Pancreas (tissue), 10 donors: Measurements from ENCODE around the gene LPCAT1. TPM values are rescaled to one million over a fixed set of nuclear protein-coding genes. Genes with fewer than 3 reads are reported as not detected.
"Not testable (repeated sequence)": the region's sequence is repeated elsewhere in the genome, so short reads cannot be mapped to it uniquely, and the experiment has no call there.

ENCODE experiments used
- ATAC-seq, 4 donors: fragments of 200-7000 bp; cut with Tn5 transposase; one replicate each; pipeline versions ENCODE4 v1.8.0 to v1.9.1; 2020; ENCODE audit warnings: mild to moderate bottlenecking in 4 of 4, moderate library complexity in 4 of 4
- DNase-seq, 6 donors: peaks; one replicate each; pipeline ENCODE4 v3.0.0-alpha.2; 2020
- FAIRE-seq: peaks from 2 replicates; lab custom pipeline; 2012; peaks lifted over from hg19 to GRCh38; lab: Jason Lieb, UNC
- H3K27ac ChIP-seq, 4 donors: fragments of 200-600 bp; sonication (generic); 1 replicate in 3 of 4; 2 replicates in 1 of 4; pipeline versions ENCODE4 v1.5.0 to v1.8.0; 2020
- H3K27me3 ChIP-seq, 4 donors: fragments of 200-600 bp; one replicate each; pipeline ENCODE4 v1.8.0; 2021
- H3K36me3 ChIP-seq, 3 donors: fragments of 200-600 bp; sonication (generic) in 1 of 3; one replicate each; pipeline versions ENCODE4 v1.5.0 to v1.8.0; 2020 to 2021
- H3K4me1 ChIP-seq, 3 donors: fragments of 200-600 bp; one replicate each; pipeline ENCODE4 v1.8.0; 2021
- H3K4me3 ChIP-seq, 4 donors: fragments of 200-600 bp; sonication (generic) in 2 of 4; one replicate each; pipeline versions ENCODE4 v1.5.0 to v1.8.0; 2020 to 2021
- H3K9me3 ChIP-seq, 4 donors: fragments of 200-600 bp; one replicate each; pipeline ENCODE4 v1.8.0; 2021
- WGBS, 2 donors: extraction: QIAGEN DNeasy Blood & Tissue Kit; methylation state at CpG; one replicate each; pipeline ENCODE4 v1.1.7; 2013; 5-methylcytosine and 5-hydroxymethylcytosine counted together
- intact Hi-C, 3 donors: fragments of 100-400 bp; cut with DNase I; formaldehyde crosslinking; loops; one replicate each; pipeline versions ENCODE4 v1.11.1 to v1.14.2; 2022
- polyA plus RNA-seq, 2 donors: library from polyadenylated mRNA; stranded (reverse); fragments of 200-250 nt; gene quantifications; one replicate each; pipeline ENCODE4 v1.2.3, GENCODE V29; 2013
- total RNA-seq, 6 donors: library from RNA; stranded (reverse); fragmentation: NEBNext Ultra II Directional in 4 of 6; extraction: Animal tissue kit (Norgen Biotek cat#: 25700) in 4 of 6; gene quantifications; one replicate each; pipeline versions ENCODE4 v1.2.1 to v1.2.4, GENCODE V29; 2021 to 2023
- TF ChIP-seq, protein P1 (sequence below), 4 donors: fragments of 200-600 bp; sonication (generic) in 3 of 4; IDR thresholded peaks; one replicate each; pipeline versions ENCODE4 v1.5.0 to v1.8.0; 2021; ENCODE audit warnings: antibody characterized with exemption in 4 of 4
- donor health status: healthy with polysubstance abuse.
- donor health status: DM: no; HTN: no; CAD: no; lungs with moderate emphysema.
- donor health status: DM: no; HTN: no; CAD: no.
- donor health status: control.
- donor health status: control.
- donor health status: Bipolar disorder and iron deficiency.
- donor health status: DM: yes; HTN: yes; CAD: no.
- donor health status: DM: no; HTN: no; CAD: no.
- donor health status: DM: no; HTN: no; CAD: no.
- donor health status: DM: yes; HTN: yes; CAD: no.

LPCAT1 gene
- 10 to 100 TPM in 2 of 6 donors, 1 to 10 TPM in 4; 6.5 to 26.1 (median 7.8) TPM for total RNA-seq
- 10 to 100 TPM; 19.2 to 19.7 TPM for polyA plus RNA-seq

DNA sequence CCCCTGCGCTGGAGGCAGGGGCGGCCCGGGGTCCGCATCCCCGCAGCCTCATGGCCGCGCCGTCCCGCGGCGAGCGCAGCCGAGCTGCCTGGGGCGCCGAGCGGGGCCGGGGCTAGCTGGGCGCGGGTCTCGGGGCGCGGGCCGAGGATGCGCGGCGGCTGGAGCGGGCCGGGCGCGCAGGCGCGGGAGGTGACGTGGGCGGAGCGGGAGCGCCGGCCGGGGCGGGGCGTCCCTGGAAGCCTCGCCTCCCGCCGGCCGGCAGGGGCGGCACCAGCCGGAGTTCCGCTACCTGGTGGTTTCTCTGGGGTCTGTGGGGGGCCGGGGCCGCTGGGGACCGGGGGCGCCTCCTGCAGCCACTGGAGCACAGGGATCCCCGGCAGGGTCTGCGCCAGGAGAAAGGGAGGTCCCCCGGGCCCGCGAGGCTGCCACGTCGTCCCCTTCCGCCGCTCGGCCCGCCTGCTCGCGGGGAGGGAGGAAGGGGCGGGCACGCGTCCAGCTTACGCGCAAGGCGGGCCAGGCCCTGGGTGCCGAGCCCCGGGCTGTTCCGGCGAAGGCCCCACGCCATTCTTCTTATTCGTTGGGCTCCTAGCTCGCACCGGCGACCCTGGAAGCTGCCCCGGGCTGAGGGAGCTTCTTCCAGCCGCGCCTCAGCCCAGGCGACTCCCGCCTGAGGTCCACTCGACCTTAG, at the start of gene LPCAT1:
TSS of gene LPCAT1 (minus strand) at position 168 of the 688 bp plus-strand sequence. CDS start at position 52, 116 bp downstream.
- Histone ChIP-seq H3K27me3 (no peaks in the 10 kb centered on the region), H3K36me3 (no peaks in the 10 kb centered on the region), H3K4me3 (peak within 1 kb of the TSS; percentile 63 to 84 (median 73)), H3K9me3 (no peaks in the 10 kb centered on the region), H3K4me1 (no peaks in the 10 kb centered on the region), H3K27ac (peak within 1 kb of the TSS in 3 of 4 donors; percentile 62 to 88 (median 79))
- TF ChIP-seq, protein P1, sequence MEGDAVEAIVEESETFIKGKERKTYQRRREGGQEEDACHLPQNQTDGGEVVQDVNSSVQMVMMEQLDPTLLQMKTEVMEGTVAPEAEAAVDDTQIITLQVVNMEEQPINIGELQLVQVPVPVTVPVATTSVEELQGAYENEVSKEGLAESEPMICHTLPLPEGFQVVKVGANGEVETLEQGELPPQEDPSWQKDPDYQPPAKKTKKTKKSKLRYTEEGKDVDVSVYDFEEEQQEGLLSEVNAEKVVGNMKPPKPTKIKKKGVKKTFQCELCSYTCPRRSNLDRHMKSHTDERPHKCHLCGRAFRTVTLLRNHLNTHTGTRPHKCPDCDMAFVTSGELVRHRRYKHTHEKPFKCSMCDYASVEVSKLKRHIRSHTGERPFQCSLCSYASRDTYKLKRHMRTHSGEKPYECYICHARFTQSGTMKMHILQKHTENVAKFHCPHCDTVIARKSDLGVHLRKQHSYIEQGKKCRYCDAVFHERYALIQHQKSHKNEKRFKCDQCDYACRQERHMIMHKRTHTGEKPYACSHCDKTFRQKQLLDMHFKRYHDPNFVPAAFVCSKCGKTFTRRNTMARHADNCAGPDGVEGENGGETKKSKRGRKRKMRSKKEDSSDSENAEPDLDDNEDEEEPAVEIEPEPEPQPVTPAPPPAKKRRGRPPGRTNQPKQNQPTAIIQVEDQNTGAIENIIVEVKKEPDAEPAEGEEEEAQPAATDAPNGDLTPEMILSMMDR (IDR thresholded peaks at IDR 0.05), result no peak
- DNase-seq (peak; percentile 60 to 91 (median 79)), ATAC-seq (peak; percentile 96 to 98 (median 96)), FAIRE-seq (no peak)
- 4 to 8% methylated on average over 23 to 85 of the region's 85 CpGs for WGBS, 2 donors
- intact Hi-C loops, result no loop called here

DNA sequence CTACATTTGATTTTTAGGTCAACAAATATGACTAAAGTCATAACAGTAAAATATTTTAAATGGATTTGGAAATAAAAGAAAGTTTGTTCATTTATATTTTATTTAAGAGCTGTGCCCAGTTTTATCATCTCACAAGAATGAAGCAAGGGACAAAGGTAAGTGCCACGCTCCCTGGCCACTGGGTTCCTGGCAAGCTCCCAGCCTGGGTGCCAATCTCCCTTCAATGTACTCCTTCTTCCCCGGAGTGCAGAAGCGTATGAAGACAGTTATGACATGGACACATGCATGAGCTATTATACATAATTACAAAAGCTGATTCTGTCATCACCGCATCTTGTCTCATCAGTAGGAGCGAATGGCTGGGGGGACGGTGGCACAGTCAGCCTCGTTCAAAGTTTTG, 48.1 kb upstream of the LPCAT1 start:
- H3K9me3 ChIP-seq, DNase-seq, intact Hi-C loops, H3K36me3 ChIP-seq, H3K4me1 ChIP-seq, H3K4me3 ChIP-seq, ATAC-seq, H3K27ac ChIP-seq, H3K27me3 ChIP-seq: not testable (repeated sequence)
- FAIRE-seq, result peak; percentile 45
- WGBS, 2 donors, result 87 to 96% methylated on average over 7 of the region's 7 CpGs

- no peaks in the 10 kb centered on the region for H3K9me3 ChIP-seq
- no peak overlapping the region for H3K27ac ChIP-seq
- 97% methylated on average over 10 of the region's 10 CpGs for WGBS, 2 donors
- ATAC-seq (no peak), DNase-seq (no peak), FAIRE-seq (no peak)
- intact Hi-C loops, result no loop called here
- peaks cover 0 to 7% (median 0%) of the 10 kb centered on the region in 3 donors for H3K4me1 ChIP-seq
- TF ChIP-seq, protein P1 (IDR thresholded peaks at IDR 0.05), result no peak
- no peaks in the 10 kb centered on the region for H3K36me3 ChIP-seq
- no peak overlapping the region for H3K4me3 ChIP-seq
- no peaks in the 10 kb centered on the region for H3K27me3 ChIP-seq
These were observed 47.2 kb upstream of the LPCAT1 start for GRCh38 chr5:1570975-1571374.

DNA sequence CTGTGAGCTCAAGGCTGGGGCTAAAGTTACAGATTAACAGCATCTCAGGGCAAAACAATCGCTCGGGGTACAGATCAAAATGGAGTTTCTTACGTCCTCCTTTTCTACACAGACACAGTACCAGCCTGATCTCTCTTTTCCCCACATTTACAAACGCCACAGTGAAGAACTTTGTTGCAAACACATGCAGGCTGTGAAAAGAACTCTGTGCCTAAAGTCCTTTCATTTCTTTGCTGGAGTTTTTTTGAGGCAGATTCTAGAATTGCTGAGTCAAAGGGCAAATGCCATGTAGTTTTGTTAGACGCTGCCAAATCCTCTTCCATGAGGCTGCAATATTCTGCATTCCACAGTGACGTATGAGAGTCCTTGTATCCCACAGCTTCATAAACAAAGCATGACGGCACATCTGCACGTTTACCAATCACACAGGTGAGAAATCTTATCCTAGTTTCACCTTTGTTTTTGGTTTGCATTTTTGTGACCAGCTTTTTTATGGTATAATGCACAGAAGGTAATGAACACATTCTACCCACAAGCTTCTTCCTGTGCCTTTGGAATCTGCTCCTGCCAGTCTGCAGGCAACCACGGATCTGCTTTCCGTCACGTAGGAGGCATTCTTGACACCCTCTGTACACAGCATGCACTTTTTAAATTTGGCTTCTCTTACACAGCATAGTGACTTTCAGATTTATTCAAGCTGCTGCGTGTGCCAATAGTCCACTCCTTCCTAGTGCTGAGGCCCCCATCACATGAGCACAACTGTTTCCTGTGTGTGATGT, 44.6 kb upstream of the LPCAT1 start:
- intact Hi-C loops, result no loop called here
- DNase-seq (no peak), ATAC-seq (peak; percentile 75 to 90 (median 80)), FAIRE-seq (no peak)
- H3K27ac ChIP-seq, result peak overlapping the region in 3 of 4 donors; percentile 8 to 52 (median 52)
- peaks cover 0 to 7% (median 0%) of the 10 kb centered on the region in 3 donors for H3K4me1 ChIP-seq
- no peak overlapping the region for H3K4me3 ChIP-seq
- 27 to 45% methylated on average over 12 of the region's 12 CpGs for WGBS, 2 donors
- no peaks in the 10 kb centered on the region for H3K9me3 ChIP-seq
- no peaks in the 10 kb centered on the region for H3K36me3 ChIP-seq
- no peaks in the 10 kb centered on the region for H3K27me3 ChIP-seq
- TF ChIP-seq, protein P1 (IDR thresholded peaks at IDR 0.05), result no peak

GRCh38 chr5:1567527-1568200, 43.9 kb upstream of the LPCAT1 start:
- FAIRE-seq, DNase-seq, ATAC-seq, H3K36me3 ChIP-seq, intact Hi-C loops, H3K4me1 ChIP-seq, H3K9me3 ChIP-seq, H3K27me3 ChIP-seq, H3K4me3 ChIP-seq: not testable (repeated sequence)
- H3K27ac ChIP-seq, result peak overlapping the region in 3 of 4 donors; percentile 8 to 52 (median 52)
- WGBS, 2 donors, result 52 to 64% methylated on average over 16 of the region's 16 CpGs
